ENCODE measurements around the gene EFCAB14. TPM values are rescaled to one million over a fixed set of nuclear protein-coding genes. Genes with fewer than 3 reads are reported as not detected.
A peak's percentile ranks its signal among the peaks of the same experiment; 100 is the strongest.
"Not testable (repeated sequence)": the region's sequence is repeated elsewhere in the genome, so short reads cannot be mapped to it uniquely, and the experiment has no call there.

EFCAB14 gene
- total RNA-seq, 1 experiment from 2014 or later: 95.4 TPM

DNA sequence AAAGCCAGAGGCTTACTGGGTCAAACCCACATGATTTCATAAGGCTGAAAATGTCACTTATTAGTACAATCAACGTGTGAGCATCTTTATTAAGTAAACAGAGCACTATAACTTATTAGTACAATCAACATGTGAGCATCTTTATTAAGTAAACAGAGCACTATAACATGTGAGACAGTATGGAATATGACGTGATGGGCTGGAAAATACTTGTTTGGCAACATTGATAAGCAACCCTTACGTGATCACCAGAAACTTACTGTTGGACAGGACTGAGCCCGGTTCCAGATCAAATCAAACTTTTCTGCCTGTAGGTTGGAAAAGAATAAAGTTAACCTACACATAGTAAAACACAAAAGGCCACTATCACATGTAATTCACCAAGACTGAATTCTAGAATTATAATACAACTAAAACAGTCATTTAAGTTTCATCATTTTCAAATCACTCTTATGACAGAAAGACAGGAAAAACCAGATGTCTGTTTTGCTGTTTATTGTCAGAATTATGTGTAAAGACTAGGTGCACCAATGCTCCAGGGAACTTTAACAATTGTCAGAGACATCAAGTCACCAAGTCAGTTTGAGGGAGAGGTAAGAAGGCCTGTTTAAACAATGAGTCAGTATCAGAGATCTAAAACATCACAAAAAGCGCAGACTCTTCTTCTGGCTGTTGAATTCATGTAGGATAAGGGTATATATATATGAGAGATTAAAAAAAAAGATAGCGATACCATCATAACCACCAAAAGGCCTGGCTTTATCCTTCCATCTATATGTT lies 66.4 kb downstream of the EFCAB14 start:
- Histone ChIP-seq H3K4me3 (no peak overlapping the region), H3K9me2 (ENCODE audit: insufficient read depth) (no peaks in the 10 kb centered on the region), H3K4me2 (no peak overlapping the region), H3K36me3 (ENCODE audit: low read depth) (peaks cover 14% of the 10 kb centered on the region; the same call in 1 of the 2 replicates), H3K27me3 (ENCODE audit: insufficient read depth, low read depth) (no peaks in the 10 kb centered on the region), H3F3A (ENCODE audit: insufficient read depth, low read depth) (peaks cover 11% of the 10 kb centered on the region; the same call in 1 of the 2 replicates), H3K4me1 (replicated peaks; ENCODE audit: insufficient read depth) (0 out of 2 replicates have a peak, but pooled peaks cover 4% of the 10 kb centered on the region), H3K27ac (peak overlapping the region; percentile 26; the same call in 1 of the 2 replicates), H3K79me2 (ENCODE audit: low read depth) (no peaks in the 10 kb centered on the region), H4K20me1 (ENCODE audit: insufficient read depth) (no peaks in the 10 kb centered on the region), H3K9me3 (ENCODE audit: insufficient read depth, low read depth) (no peaks in the 10 kb centered on the region), H2AFZ (no peak overlapping the region)
- BruUV-seq (replicated peaks): no TSS peak
- POLR2A ChIA-PET (ENCODE audit: unreplicated experiment): no interaction called here
- DNase-seq: peak in 1 of 2 experiments; percentile 57
- CTCF ChIA-PET: interaction anchor here (0.5 kb wide), 1 partner anchor 62 kb away, joined by 5 read pairs; no protein-coding TSS in a partner anchor
- intact Hi-C loops (cut with micrococcal nuclease; ENCODE audit: unreplicated experiment): no loop called here
- TF ChIP-seq CTCF (conservative IDR thresholded peaks at IDR 0.05) (no peak), EZH2 (IDR thresholded peaks at IDR 0.05; ENCODE audit: low read depth) (no peak)

- CTCF ChIA-PET; intact Hi-C loops (cut with micrococcal nuclease; ENCODE audit: unreplicated experiment); H4K20me1 ChIP-seq (ENCODE audit: insufficient read depth); H3K27ac ChIP-seq; POLR2A ChIA-PET (ENCODE audit: unreplicated experiment); H3K9me2 ChIP-seq (ENCODE audit: insufficient read depth); H3K4me2 ChIP-seq; H3K27me3 ChIP-seq (ENCODE audit: insufficient read depth, low read depth); H3K4me3 ChIP-seq; H2AFZ ChIP-seq; H3K79me2 ChIP-seq (ENCODE audit: low read depth); H3K4me1 ChIP-seq (replicated peaks; ENCODE audit: insufficient read depth); BruUV-seq (replicated peaks); H3K9me3 ChIP-seq (ENCODE audit: insufficient read depth, low read depth); DNase-seq: not testable (repeated sequence)
- Histone ChIP-seq H3K36me3 (ENCODE audit: low read depth) (peaks cover 14% of the 10 kb centered on the region; the same call in 1 of the 2 replicates), H3F3A (ENCODE audit: insufficient read depth, low read depth) (peaks cover 11% of the 10 kb centered on the region; the same call in 1 of the 2 replicates)
These were observed 67.8 kb downstream of the EFCAB14 start for GRCh38 chr1:46651152-46651551.

DNA sequence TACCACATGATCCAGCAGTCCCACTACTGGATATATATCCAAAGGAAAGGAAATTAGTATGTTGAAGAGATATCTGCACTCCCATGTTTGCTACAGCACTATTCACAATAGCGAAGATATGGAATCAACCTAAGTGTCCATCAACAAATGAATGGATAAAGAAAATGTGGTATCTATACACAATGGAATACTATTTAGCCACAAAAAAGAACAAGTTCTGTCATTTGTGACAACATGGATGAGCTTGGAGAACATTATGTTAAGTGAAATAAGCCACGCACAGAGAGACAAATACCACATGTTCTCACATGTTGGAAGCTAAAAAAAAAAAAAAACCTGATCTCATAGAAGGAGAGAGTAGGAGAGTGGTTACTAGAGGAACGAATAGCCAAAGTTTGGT lies 68.4 kb downstream of the EFCAB14 start:
- Histone ChIP-seq H3K4me3 (no peak overlapping the region), H3K4me2 (no peak overlapping the region), H3K36me3 (ENCODE audit: low read depth) (peaks cover 10% of the 10 kb centered on the region; the same call in 1 of the 2 replicates), H3K9me2 (ENCODE audit: insufficient read depth) (no peaks in the 10 kb centered on the region), H3K27me3 (ENCODE audit: insufficient read depth, low read depth) (no peaks in the 10 kb centered on the region), H3K4me1 (replicated peaks; ENCODE audit: insufficient read depth) (0 out of 2 replicates have a peak, but pooled peaks cover 4% of the 10 kb centered on the region), H3K27ac (no peak overlapping the region), H3K79me2 (ENCODE audit: low read depth) (no peaks in the 10 kb centered on the region), H3K9me3 (ENCODE audit: insufficient read depth, low read depth) (no peaks in the 10 kb centered on the region), H3F3A (ENCODE audit: insufficient read depth, low read depth) (0 out of 2 replicates have a peak, but pooled peaks cover 11% of the 10 kb centered on the region), H2AFZ (no peak overlapping the region), H4K20me1 (ENCODE audit: insufficient read depth) (no peaks in the 10 kb centered on the region)
- no TSS peak for BruUV-seq (replicated peaks)
- POLR2A ChIA-PET (ENCODE audit: unreplicated experiment): no interaction called here
- DNase-seq: no peak
- intact Hi-C loops (cut with micrococcal nuclease; ENCODE audit: unreplicated experiment): no loop called here
- TF ChIP-seq CTCF (conservative IDR thresholded peaks at IDR 0.05): no peak
- TF ChIP-seq EZH2 (IDR thresholded peaks at IDR 0.05; ENCODE audit: low read depth): no peak
- CTCF ChIA-PET: no interaction called here

Data from PC-9 (cell line).